Measurements from ENCODE around the gene MS4A4A. TPM values are rescaled to one million over a fixed set of nuclear protein-coding genes. Genes with fewer than 3 reads are reported as not detected.

The MS4A4A gene
- total RNA-seq, 2 donors from 2014 or later = 5.6 to 12.1 TPM

GRCh38 chr11:60315871-60316270, 35.4 kb downstream of the MS4A4A start:
- H3K9me3 ChIP-seq = no peaks in the 10 kb centered on the region
- H3K4me3 ChIP-seq = no peak overlapping the region
- H3K4me1 ChIP-seq = no peaks in the 10 kb centered on the region
- DNase-seq = no peak
- H3K27me3 ChIP-seq = no peaks in the 10 kb centered on the region
- no peak overlapping the region for H3K9ac ChIP-seq (ENCODE audit: low read depth in 2 of 2, low read length in 2 of 2)
- no peak for TF ChIP-seq CTCF (IDR thresholded peaks at IDR 0.05)
- intact Hi-C loops (cut with DNase I) = no loop called here
- H3K27ac ChIP-seq = no peak overlapping the region
- no peaks in the 10 kb centered on the region for H3K36me3 ChIP-seq

- Histone ChIP-seq H3K4me1 (no peaks in the 10 kb centered on the region), H3K27ac (no peak overlapping the region), H3K9ac (ENCODE audit: low read depth in 2 of 2, low read length in 2 of 2) (no peak overlapping the region), H3K27me3 (no peaks in the 10 kb centered on the region), H3K4me3 (no peak overlapping the region), H3K9me3 (no peaks in the 10 kb centered on the region), H3K36me3 (no peaks in the 10 kb centered on the region)
- TF ChIP-seq CTCF (IDR thresholded peaks at IDR 0.05) = no peak
- no peak for DNase-seq
- intact Hi-C loops (cut with DNase I) = no loop called here
Observed at GRCh38 chr11:60316317-60316716, 35.9 kb downstream of the MS4A4A start.

GRCh38 chr11:60318726-60319125, 38.3 kb downstream of the MS4A4A start:
- H3K36me3 ChIP-seq = no peaks in the 10 kb centered on the region
- no peak overlapping the region for H3K9ac ChIP-seq (ENCODE audit: low read depth in 2 of 2, low read length in 2 of 2)
- no peak for TF ChIP-seq CTCF (IDR thresholded peaks at IDR 0.05)
- no peaks in the 10 kb centered on the region for H3K9me3 ChIP-seq
- intact Hi-C loops (cut with DNase I) = no loop called here
- H3K4me3 ChIP-seq = no peak overlapping the region
- H3K27ac ChIP-seq = no peak overlapping the region
- no peak for DNase-seq
- H3K4me1 ChIP-seq = no peaks in the 10 kb centered on the region
- H3K27me3 ChIP-seq = no peaks in the 10 kb centered on the region

- Histone ChIP-seq H3K9ac (ENCODE audit: low read depth in 2 of 2, low read length in 2 of 2) (no peak overlapping the region), H3K27ac (no peak overlapping the region), H3K4me3 (no peak overlapping the region), H3K4me1 (no peaks in the 10 kb centered on the region), H3K9me3 (no peaks in the 10 kb centered on the region), H3K36me3 (no peaks in the 10 kb centered on the region), H3K27me3 (no peaks in the 10 kb centered on the region)
- no peak for TF ChIP-seq CTCF (IDR thresholded peaks at IDR 0.05)
- no peak for DNase-seq
- intact Hi-C loops (cut with DNase I) = no loop called here
Observed at GRCh38 chr11:60321051-60321450, 40.6 kb downstream of the MS4A4A start.

- Histone ChIP-seq H3K36me3 (no peaks in the 10 kb centered on the region), H3K9ac (ENCODE audit: low read depth in 2 of 2, low read length in 2 of 2) (no peak within 1 kb of the TSS)
- no peak for DNase-seq
Observed at GRCh38 chr11:60326955-60327354, 46.5 kb downstream of the MS4A4A start, which contains the start of gene MS4A6E. MS4A6E (plus strand) TSS chr11:60327255; CDS start chr11:60334896, 7,641 bp downstream.

More at GRCh38 chr11:60326955-60327354, 46.5 kb downstream of the MS4A4A start, which contains the start of gene MS4A6E:
- intact Hi-C loops (cut with DNase I) = no loop called here
- TF ChIP-seq CTCF (IDR thresholded peaks at IDR 0.05) = no peak
- Histone ChIP-seq H3K4me3 (no peak within 1 kb of the TSS), H3K27me3 (no peaks in the 10 kb centered on the region), H3K27ac (no peak within 1 kb of the TSS), H3K4me1 (no peaks in the 10 kb centered on the region), H3K9me3 (no peaks in the 10 kb centered on the region)
